Stimulated activated naive CD8-positive, alpha-beta T cell treated with anti-CD3 and anti-CD28 coated beads, Interleukin-15, amount 100 ng/mL, for 72 hours (primary cell): ENCODE measurements around the gene P2RY8.
"Not testable (repeated sequence)": the region's sequence is repeated elsewhere in the genome, so short reads cannot be mapped to it uniquely, and the experiment has no call there.

Source experiments
- ATAC-seq: fragments of 150-1000 bp; cut with Tn5 transposase; 2 replicates; pipeline ENCODE4 v1.10.0; 2021; ENCODE audit warnings: mild to moderate bottlenecking, moderate library complexity
- DNase-seq, 2 donors: peaks; one replicate each; pipeline ENCODE4 v3.0.0; 2021 to 2022
- H3K27ac Mint-ChIP-seq, 2 donors: one replicate each; pipeline ENCODE4 v1.8.0; 2022; ENCODE audit warnings: mild to moderate bottlenecking in 2 of 2, mixed read lengths in 2 of 2, moderate library complexity in 2 of 2
- H3K27me3 Mint-ChIP-seq: one replicate; pipeline ENCODE4 v1.8.0; 2022; ENCODE audit warnings: mixed read lengths
- H3K4me1 Mint-ChIP-seq: one replicate; pipeline ENCODE4 v1.8.0; 2022; ENCODE audit warnings: mild to moderate bottlenecking, mixed read lengths
- H3K4me3 Mint-ChIP-seq, 2 donors: one replicate each; pipeline ENCODE4 v1.8.0; 2022; ENCODE audit warnings: mild to moderate bottlenecking in 2 of 2, mixed read lengths in 2 of 2, moderate library complexity in 1 of 2
- H3K9me3 Mint-ChIP-seq, 2 donors: one replicate each; pipeline ENCODE4 v1.8.0; 2022; ENCODE audit warnings: mixed read lengths in 2 of 2

Gene P2RY8

GRCh38 chrX:1444561-1445500 is 92.2 kb downstream of the P2RY8 start:
- Mint-ChIP-seq H3K27ac (peak overlapping the region in 1 of 2 donors; percentile 78), H3K4me3 (no peak overlapping the region), H3K4me1 (peaks cover 9% of the 10 kb centered on the region), H3K9me3 (peaks cover 47 to 57% of the 10 kb centered on the region in 2 donors), H3K27me3 (no peaks in the 10 kb centered on the region)
- no peak for ATAC-seq
- peak; percentile 0 to 8 for DNase-seq

GRCh38 chrX:1443496-1444075 is 93.4 kb downstream of the P2RY8 start:
- Mint-ChIP-seq H3K4me1 (no peaks in the 10 kb centered on the region), H3K27ac (no peak overlapping the region), H3K4me3 (no peak overlapping the region), H3K9me3 (peaks cover 35 to 44% of the 10 kb centered on the region in 2 donors), H3K27me3 (no peaks in the 10 kb centered on the region)
- DNase-seq: peak in 1 of 2 donors; percentile 9
- no peak for ATAC-seq

- Mint-ChIP-seq H3K4me3 (no peak overlapping the region), H3K4me1 (no peaks in the 10 kb centered on the region), H3K27ac (no peak overlapping the region), H3K9me3 (peaks cover 28 to 37% of the 10 kb centered on the region in 2 donors), H3K27me3 (no peaks in the 10 kb centered on the region)
- DNase-seq: no peak
- ATAC-seq: peak; percentile 42
Observed at GRCh38 chrX:1442724-1443367, 94.1 kb downstream of the P2RY8 start.

GRCh38 chrX:1442016-1442665 is 94.8 kb downstream of the P2RY8 start:
- H3K27me3 Mint-ChIP-seq: no peaks in the 10 kb centered on the region
- no peak for ATAC-seq
- H3K27ac Mint-ChIP-seq: no peak overlapping the region
- H3K4me1 Mint-ChIP-seq: no peaks in the 10 kb centered on the region
- peak in 1 of 2 donors; percentile 8 for DNase-seq
- H3K9me3 Mint-ChIP-seq: peaks cover 23 to 34% of the 10 kb centered on the region in 2 donors
- no peak overlapping the region for H3K4me3 Mint-ChIP-seq

GRCh38 chrX:1440506-1440905 is 96.5 kb downstream of the P2RY8 start:
- Mint-ChIP-seq H3K4me1 (no peaks in the 10 kb centered on the region), H3K27ac (no peak overlapping the region), H3K27me3 (no peaks in the 10 kb centered on the region), H3K4me3 (no peak overlapping the region), H3K9me3 (peaks cover 24 to 38% of the 10 kb centered on the region in 2 donors)
- ATAC-seq: no peak
- no peak for DNase-seq

GRCh38 chrX:1435241-1435895 is 101.6 kb downstream of the P2RY8 start:
- Mint-ChIP-seq H3K9me3 (peaks cover 6 to 7% of the 10 kb centered on the region in 2 donors), H3K27me3 (no peaks in the 10 kb centered on the region), H3K4me1 (no peaks in the 10 kb centered on the region), H3K4me3 (no peak overlapping the region), H3K27ac (no peak overlapping the region)
- no peak for DNase-seq
- no peak for ATAC-seq

- Mint-ChIP-seq H3K27ac (no peak overlapping the region), H3K4me3 (no peak overlapping the region), H3K27me3 (no peaks in the 10 kb centered on the region), H3K4me1 (no peaks in the 10 kb centered on the region), H3K9me3 (peaks cover 6 to 7% of the 10 kb centered on the region in 2 donors)
- ATAC-seq (no peak), DNase-seq (no peak)
Observed at GRCh38 chrX:1434871-1435240, 102.1 kb downstream of the P2RY8 start.

- no peaks in the 10 kb centered on the region for H3K4me1 Mint-ChIP-seq
- H3K9me3 Mint-ChIP-seq: peaks cover 6 to 7% of the 10 kb centered on the region in 2 donors
- no peak overlapping the region for H3K4me3 Mint-ChIP-seq
- DNase-seq (no peak), ATAC-seq (no peak)
- no peaks in the 10 kb centered on the region for H3K27me3 Mint-ChIP-seq
- H3K27ac Mint-ChIP-seq: no peak overlapping the region
Observed at GRCh38 chrX:1433646-1434357, 103.2 kb downstream of the P2RY8 start.

GRCh38 chrX:1430451-1430850 is 106.5 kb downstream of the P2RY8 start:
- H3K4me3 Mint-ChIP-seq: no peak overlapping the region
- H3K9me3 Mint-ChIP-seq: no peaks in the 10 kb centered on the region
- no peak overlapping the region for H3K27ac Mint-ChIP-seq
- H3K4me1 Mint-ChIP-seq: no peaks in the 10 kb centered on the region
- no peaks in the 10 kb centered on the region for H3K27me3 Mint-ChIP-seq
- DNase-seq (peak in 1 of 2 donors; percentile 66), ATAC-seq (peak; percentile 86)

- Mint-ChIP-seq H3K27me3 (no peaks in the 10 kb centered on the region), H3K27ac (no peak overlapping the region), H3K4me3 (no peak overlapping the region), H3K4me1 (no peaks in the 10 kb centered on the region), H3K9me3 (peaks cover 20 to 22% of the 10 kb centered on the region in 2 donors)
- DNase-seq (no peak), ATAC-seq (no peak)
Observed at GRCh38 chrX:1427756-1428155, 109.2 kb downstream of the P2RY8 start.

- not testable (repeated sequence) for ATAC-seq, H3K4me3 Mint-ChIP-seq, H3K4me1 Mint-ChIP-seq, H3K27me3 Mint-ChIP-seq, DNase-seq
- H3K9me3 Mint-ChIP-seq: peaks cover 20 to 22% of the 10 kb centered on the region in 2 donors
- H3K27ac Mint-ChIP-seq: peak overlapping the region in 1 of 2 donors; percentile 71
Observed at GRCh38 chrX:1426321-1426720, 110.7 kb downstream of the P2RY8 start.

- peak overlapping the region in 1 of 2 donors; percentile 54 for H3K27ac Mint-ChIP-seq
- H3K4me1 Mint-ChIP-seq: no peaks in the 10 kb centered on the region
- no peak overlapping the region for H3K4me3 Mint-ChIP-seq
- DNase-seq (no peak), ATAC-seq (no peak)
- H3K9me3 Mint-ChIP-seq: peaks cover 20 to 22% of the 10 kb centered on the region in 2 donors
- H3K27me3 Mint-ChIP-seq: no peaks in the 10 kb centered on the region
Observed at GRCh38 chrX:1425381-1425780, 111.6 kb downstream of the P2RY8 start.

GRCh38 chrX:1424147-1424851 is 112.7 kb downstream of the P2RY8 start:
- H3K4me1 Mint-ChIP-seq: no peaks in the 10 kb centered on the region
- ATAC-seq: no peak
- H3K4me3 Mint-ChIP-seq: no peak overlapping the region
- H3K27me3 Mint-ChIP-seq: no peaks in the 10 kb centered on the region
- DNase-seq: no peak
- H3K27ac Mint-ChIP-seq: no peak overlapping the region
- peaks cover 20 to 22% of the 10 kb centered on the region in 2 donors for H3K9me3 Mint-ChIP-seq

- peak overlapping the region in 1 of 2 donors; percentile 51 for H3K27ac Mint-ChIP-seq
- H3K9me3 Mint-ChIP-seq: peaks cover 20 to 22% of the 10 kb centered on the region in 2 donors
- no peak for DNase-seq
- H3K4me3 Mint-ChIP-seq: no peak overlapping the region
- no peaks in the 10 kb centered on the region for H3K27me3 Mint-ChIP-seq
- ATAC-seq: no peak
- no peaks in the 10 kb centered on the region for H3K4me1 Mint-ChIP-seq
Observed at GRCh38 chrX:1423215-1423614, 113.8 kb downstream of the P2RY8 start.
